Karpas-422 (cell line): Measurements from ENCODE around the gene TRMU. TPM values are rescaled to one million over a fixed set of nuclear protein-coding genes. Genes with fewer than 3 reads are reported as not detected.

Source experiments
- DNase-seq: peaks from one replicate; pipeline ENCODE4 v3.0.0-alpha.2; 2015
- H2AFZ ChIP-seq: fragments of 200-600 bp; sonication (generic); 2 replicates; pipeline ENCODE4 v1.6.1; 2014; ENCODE audit warnings: antibody characterized with exemption, low read length, mixed read lengths
- H3K27ac ChIP-seq: fragments of 200-600 bp; sonication (generic); 2 replicates; pipeline ENCODE4 v1.5.1; 2014; ENCODE audit warnings: mild to moderate bottlenecking, low read length, moderate library complexity
- H3K27me3 ChIP-seq: fragments of 200-600 bp; sonication (generic); 2 replicates; pipeline ENCODE4 v1.6.1; 2014; ENCODE audit warnings: low read length, mixed read lengths
- H3K36me3 ChIP-seq: fragments of 200-600 bp; sonication (generic); 2 replicates; pipeline ENCODE4 v1.6.1; 2014; ENCODE audit warnings: low read length, mixed read lengths; ENCODE audit not compliant: insufficient read depth
- H3K4me1 ChIP-seq: fragments of 200-600 bp; sonication (generic); 2 replicates; pipeline ENCODE4 v1.6.1; 2014; ENCODE audit warnings: mild to moderate bottlenecking, low read length, mixed read lengths
- H3K4me2 ChIP-seq: fragments of 200-600 bp; sonication (generic); 2 replicates; pipeline ENCODE4 v1.6.1; 2014; ENCODE audit warnings: low read length, low read depth, mild to moderate bottlenecking; ENCODE audit not compliant: poor library complexity, severe bottlenecking
- H3K4me3 ChIP-seq: fragments of 200-600 bp; sonication (generic); 2 replicates; pipeline ENCODE4 v1.5.1; 2014; ENCODE audit warnings: mild to moderate bottlenecking, antibody characterized with exemption, low read length, mixed read lengths
- H3K79me2 ChIP-seq: fragments of 200-600 bp; sonication (generic); 2 replicates; pipeline ENCODE4 v1.6.1; 2014; ENCODE audit warnings: mild to moderate bottlenecking, low read length, mixed read lengths
- H3K9ac ChIP-seq: fragments of 200-600 bp; sonication (generic); 2 replicates; pipeline ENCODE4 v1.6.0; 2014; ENCODE audit warnings: low read length
- H3K9me2 ChIP-seq: fragments of 200-600 bp; sonication (generic), shearing (Covaris generic); replicated peaks from 2 replicates; pipeline ENCODE4 v1.6.0; 2014; ENCODE audit warnings: mild to moderate bottlenecking, low read length, moderate library complexity; ENCODE audit not compliant: insufficient read depth
- H3K9me3 ChIP-seq: fragments of 300-700, 200-600 bp; sonication (generic); 2 replicates; pipeline ENCODE4 v1.6.1; 2014; ENCODE audit warnings: low read length, mixed read lengths
- H4K20me1 ChIP-seq: fragments of 200-600 bp; sonication (generic); 2 replicates; pipeline ENCODE4 v1.6.1; 2014; ENCODE audit warnings: mild to moderate bottlenecking, antibody characterized with exemption, low read length, low read depth; ENCODE audit not compliant: insufficient read depth
- total RNA-seq: library from RNA; depleted of rRNA; stranded (reverse); fragments of >200 nt; shearing (Covaris generic); gene quantifications from 2 replicates; pipeline ENCODE4 v1.2.3, GENCODE V29; 2014; ENCODE audit warnings: low replicate concordance

Gene TRMU
- total RNA-seq, 1 experiment from 2014 or later, result 48.4 TPM

DNA sequence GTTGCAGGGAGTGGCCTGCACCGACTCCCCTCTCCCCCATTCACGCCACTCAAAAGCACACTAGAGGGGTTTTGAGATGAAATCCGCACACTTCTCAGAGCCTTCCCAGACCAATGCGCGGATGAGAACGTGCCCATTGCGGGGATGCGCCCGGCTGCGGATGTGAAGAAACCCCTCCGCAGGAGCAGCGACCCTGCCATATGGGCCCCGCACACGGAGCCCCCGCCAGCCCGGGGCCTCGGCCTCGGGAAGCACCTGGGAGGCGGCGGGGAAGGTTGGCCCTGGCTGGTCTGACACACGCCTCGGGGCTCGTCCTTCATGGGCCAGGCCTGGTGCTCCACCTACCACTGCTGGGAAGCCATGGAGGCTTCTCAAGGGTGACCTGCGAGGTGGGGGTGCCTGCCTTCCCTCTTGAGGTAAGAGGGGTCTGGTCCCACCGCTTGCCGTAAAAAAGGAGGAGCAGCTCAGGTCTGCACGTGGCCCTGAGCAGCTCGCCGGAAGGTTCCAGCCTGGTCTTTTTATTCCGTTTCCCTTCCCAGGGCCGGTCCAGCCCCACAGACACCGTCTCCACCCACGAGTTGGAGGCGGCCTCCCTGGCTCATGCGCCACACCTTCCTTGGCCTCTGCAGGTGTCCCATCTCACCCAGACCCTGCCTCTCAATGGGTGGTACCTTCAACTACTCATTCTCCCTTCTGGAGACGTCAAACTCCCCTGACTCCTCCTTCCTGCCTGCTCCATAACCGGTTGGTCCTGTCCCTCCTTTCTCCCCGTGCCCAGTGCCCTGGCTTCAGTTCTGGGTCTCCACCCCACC is 39.4 kb downstream of the TRMU start:
- Histone ChIP-seq H3K4me1 (no peaks in the 10 kb centered on the region), H3K4me2 (no peak overlapping the region), H3K27me3 (no peaks in the 10 kb centered on the region), H3K36me3 (no peaks in the 10 kb centered on the region), H3K9ac (no peak overlapping the region), H3K79me2 (no peaks in the 10 kb centered on the region), H3K27ac (no peak overlapping the region), H4K20me1 (no peaks in the 10 kb centered on the region), H2AFZ (no peak overlapping the region), H3K9me2 (no peaks in the 10 kb centered on the region), H3K9me3 (peaks cover 5% of the 10 kb centered on the region), H3K4me3 (no peak overlapping the region)
- no peak for DNase-seq

GRCh38 chr22:46376111-46376510 is 40.6 kb downstream of the TRMU start:
- peaks cover 5% of the 10 kb centered on the region for H3K9me3 ChIP-seq
- no peak overlapping the region for H3K9ac ChIP-seq
- no peaks in the 10 kb centered on the region for H3K36me3 ChIP-seq
- no peak overlapping the region for H3K4me3 ChIP-seq
- no peak overlapping the region for H3K27ac ChIP-seq
- no peak for DNase-seq
- no peaks in the 10 kb centered on the region for H3K27me3 ChIP-seq
- H3K4me1 ChIP-seq, result no peaks in the 10 kb centered on the region
- no peaks in the 10 kb centered on the region for H3K79me2 ChIP-seq
- H3K4me2 ChIP-seq, result no peak overlapping the region
- H4K20me1 ChIP-seq, result no peaks in the 10 kb centered on the region
- H3K9me2 ChIP-seq, result no peaks in the 10 kb centered on the region
- no peak overlapping the region for H2AFZ ChIP-seq

GRCh38 chr22:46376908-46377524 is 41.5 kb downstream of the TRMU start:
- Histone ChIP-seq H3K36me3 (no peaks in the 10 kb centered on the region), H3K4me3 (no peak overlapping the region), H3K27ac (no peak overlapping the region), H3K9ac (no peak overlapping the region), H2AFZ (no peak overlapping the region), H3K27me3 (no peaks in the 10 kb centered on the region), H3K79me2 (no peaks in the 10 kb centered on the region), H3K4me1 (no peaks in the 10 kb centered on the region), H3K9me3 (peaks cover 5% of the 10 kb centered on the region), H4K20me1 (no peaks in the 10 kb centered on the region), H3K9me2 (no peaks in the 10 kb centered on the region), H3K4me2 (no peak overlapping the region)
- no peak for DNase-seq

DNA sequence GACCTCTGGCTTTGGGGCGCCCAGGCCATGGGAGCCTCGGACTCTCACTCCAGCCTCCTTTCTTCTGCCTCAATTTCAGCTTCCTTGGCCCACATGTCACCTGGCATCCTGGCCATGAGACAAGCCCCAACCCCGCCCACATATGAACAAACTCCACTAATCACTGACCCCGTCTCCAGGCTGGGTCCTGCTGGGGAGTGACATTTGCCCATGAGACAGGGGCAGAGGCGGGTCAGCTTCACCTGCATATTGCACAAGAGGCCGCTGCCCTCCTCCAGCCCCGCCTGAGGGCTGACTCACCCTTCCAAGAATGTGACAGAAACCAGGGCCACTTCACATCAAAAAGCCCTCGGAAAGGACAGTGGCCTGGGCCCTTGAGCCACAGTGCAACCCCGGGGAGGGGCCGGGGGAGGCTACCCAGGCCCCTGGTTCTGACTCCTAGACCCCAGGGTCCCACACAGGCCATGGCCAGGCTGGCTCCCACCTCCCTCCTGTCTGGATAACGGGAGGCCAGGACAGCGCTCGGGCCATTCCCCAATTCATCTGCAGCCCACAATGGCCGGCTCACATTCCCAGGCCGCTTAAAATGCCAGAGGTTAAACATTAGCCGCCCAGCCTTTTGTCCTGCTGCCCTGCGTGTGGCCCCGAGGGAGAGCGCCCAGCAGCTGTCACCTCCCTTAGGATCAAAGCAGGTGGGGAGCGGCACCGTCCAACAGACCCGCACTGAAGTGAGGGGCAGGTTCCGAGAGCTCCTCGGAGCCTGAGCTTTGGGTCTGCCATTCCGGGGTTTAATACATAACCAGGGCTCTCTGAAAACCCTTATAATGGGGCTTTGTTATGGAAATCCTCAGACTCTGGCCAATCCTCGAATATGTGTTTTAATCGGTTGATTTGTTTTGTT is 42.3 kb downstream of the TRMU start:
- Histone ChIP-seq H3K9me2 (no peaks in the 10 kb centered on the region), H3K4me3 (no peak overlapping the region), H3K4me1 (no peaks in the 10 kb centered on the region), H3K36me3 (no peaks in the 10 kb centered on the region), H4K20me1 (no peaks in the 10 kb centered on the region), H3K4me2 (no peak overlapping the region), H3K9ac (no peak overlapping the region), H3K79me2 (no peaks in the 10 kb centered on the region), H3K9me3 (peaks cover 5% of the 10 kb centered on the region), H2AFZ (no peak overlapping the region), H3K27me3 (no peaks in the 10 kb centered on the region), H3K27ac (no peak overlapping the region)
- DNase-seq, result no peak

DNA sequence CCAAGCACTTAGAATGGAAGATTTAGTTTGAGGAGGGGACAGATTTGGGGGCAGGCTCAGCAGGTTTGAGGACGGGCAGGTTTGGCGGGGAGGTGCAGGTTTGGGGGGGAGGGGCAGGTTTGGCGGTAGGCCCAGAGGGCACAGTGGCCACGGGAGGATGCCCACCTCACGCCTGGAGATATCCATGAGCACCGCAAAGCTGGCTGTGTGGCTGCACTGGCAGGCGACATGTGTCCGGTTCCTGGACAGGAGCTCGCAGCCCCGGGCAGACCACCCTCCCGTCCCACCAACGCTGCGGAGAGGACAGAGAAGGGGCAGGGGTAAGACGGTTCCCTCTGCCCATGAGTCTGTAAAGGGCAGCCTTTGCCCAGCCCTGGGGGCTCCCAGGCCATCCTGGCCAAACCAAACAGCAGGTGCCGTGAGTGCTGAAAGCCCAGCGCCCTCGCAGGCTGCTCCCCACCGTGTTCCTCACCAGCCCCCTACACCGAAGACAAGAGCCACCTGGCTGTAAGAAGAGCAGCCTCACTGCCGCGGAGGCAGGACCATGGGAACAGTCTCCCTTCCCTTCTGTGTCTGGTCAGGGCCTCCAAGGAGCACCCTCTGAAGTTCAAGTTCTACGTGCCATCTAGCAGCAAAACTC is 43.0 kb downstream of the TRMU start:
- no peak overlapping the region for H3K9ac ChIP-seq
- no peaks in the 10 kb centered on the region for H3K36me3 ChIP-seq
- no peak overlapping the region for H3K4me3 ChIP-seq
- no peak overlapping the region for H2AFZ ChIP-seq
- no peak overlapping the region for H3K27ac ChIP-seq
- H3K4me1 ChIP-seq, result no peaks in the 10 kb centered on the region
- no peaks in the 10 kb centered on the region for H4K20me1 ChIP-seq
- peaks cover 5% of the 10 kb centered on the region for H3K9me3 ChIP-seq
- H3K27me3 ChIP-seq, result no peaks in the 10 kb centered on the region
- no peaks in the 10 kb centered on the region for H3K79me2 ChIP-seq
- H3K9me2 ChIP-seq, result no peaks in the 10 kb centered on the region
- H3K4me2 ChIP-seq, result no peak overlapping the region
- no peak for DNase-seq

DNA sequence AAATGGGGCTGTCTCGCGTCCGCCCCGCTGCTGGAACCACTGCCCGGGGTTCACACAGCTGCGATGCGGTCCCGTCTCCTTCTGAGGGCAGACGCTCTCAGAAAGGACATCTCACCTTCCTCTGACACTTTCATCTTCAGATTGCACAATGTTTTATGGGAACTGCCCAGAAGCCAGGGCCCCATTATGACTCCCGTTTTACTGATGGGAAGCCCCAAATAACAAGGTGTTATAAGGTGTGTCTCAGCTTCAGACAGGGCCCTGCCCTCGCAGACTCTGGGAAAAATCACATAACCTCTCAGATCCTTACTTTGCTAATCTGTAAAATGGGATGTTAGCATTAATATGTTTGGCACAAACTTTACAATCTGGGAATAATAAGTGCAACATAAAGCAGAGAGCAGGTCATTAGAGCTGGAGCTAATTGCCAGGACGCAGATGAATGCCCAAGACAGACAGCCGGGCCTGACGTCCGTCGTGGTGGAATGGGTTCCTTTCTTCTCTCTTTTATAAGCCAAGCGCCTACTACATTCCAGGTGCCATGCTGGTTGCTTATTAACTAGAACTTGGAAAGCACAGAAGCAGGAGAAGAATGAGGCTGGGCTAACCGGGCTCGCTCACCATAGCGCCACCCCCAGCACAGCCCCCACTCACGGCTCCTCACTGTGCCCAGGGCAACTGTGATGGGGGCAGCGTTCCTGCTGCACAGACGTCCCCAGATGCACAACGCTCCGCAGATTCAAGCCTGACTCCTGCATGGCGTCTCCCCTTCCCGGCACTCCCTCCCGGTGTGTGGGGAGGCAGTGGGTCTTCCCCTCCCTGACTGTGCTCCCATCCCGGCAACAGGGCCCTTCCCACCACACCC is 43.8 kb downstream of the TRMU start:
- H3K27ac ChIP-seq, result no peak overlapping the region
- H2AFZ ChIP-seq, result no peak overlapping the region
- no peaks in the 10 kb centered on the region for H3K36me3 ChIP-seq
- no peaks in the 10 kb centered on the region for H4K20me1 ChIP-seq
- H3K79me2 ChIP-seq, result no peaks in the 10 kb centered on the region
- H3K4me3 ChIP-seq, result no peak overlapping the region
- H3K9me3 ChIP-seq, result peaks cover 5% of the 10 kb centered on the region
- no peaks in the 10 kb centered on the region for H3K9me2 ChIP-seq
- no peaks in the 10 kb centered on the region for H3K4me1 ChIP-seq
- no peak overlapping the region for H3K9ac ChIP-seq
- H3K4me2 ChIP-seq, result no peak overlapping the region
- DNase-seq, result no peak
- no peaks in the 10 kb centered on the region for H3K27me3 ChIP-seq

DNA sequence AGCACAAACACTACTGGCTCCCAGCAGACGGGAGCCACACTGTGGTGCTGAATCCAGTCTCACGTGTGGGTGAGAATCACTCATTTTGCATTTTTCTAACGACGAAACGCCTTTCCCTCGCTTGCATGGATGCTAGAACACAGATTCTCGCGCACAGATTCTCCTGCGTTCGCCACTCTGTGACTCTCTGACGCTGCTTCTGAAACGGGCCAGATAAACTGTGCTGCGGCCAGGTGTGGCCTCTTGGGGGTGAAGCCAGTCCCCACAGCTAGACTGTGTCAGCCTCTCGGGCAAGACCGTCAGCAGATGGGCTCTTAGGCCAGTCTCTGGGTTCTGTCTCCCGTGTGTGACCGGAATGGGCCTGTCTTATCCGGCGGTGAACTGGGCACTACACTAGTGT is 44.6 kb downstream of the TRMU start:
- H3K4me3 ChIP-seq, result no peak overlapping the region
- H4K20me1 ChIP-seq, result no peaks in the 10 kb centered on the region
- no peak overlapping the region for H3K9ac ChIP-seq
- no peak overlapping the region for H3K4me2 ChIP-seq
- H3K27ac ChIP-seq, result no peak overlapping the region
- H3K79me2 ChIP-seq, result no peaks in the 10 kb centered on the region
- H3K4me1 ChIP-seq, result no peaks in the 10 kb centered on the region
- no peaks in the 10 kb centered on the region for H3K36me3 ChIP-seq
- H3K9me2 ChIP-seq, result no peaks in the 10 kb centered on the region
- DNase-seq, result no peak
- H3K27me3 ChIP-seq, result no peaks in the 10 kb centered on the region
- H3K9me3 ChIP-seq, result peaks cover 5% of the 10 kb centered on the region
- no peak overlapping the region for H2AFZ ChIP-seq
